Renal pelvis (tissue), 4 donors: ENCODE measurements around the gene KIF13A. TPM values are rescaled to one million over a fixed set of nuclear protein-coding genes. Genes with fewer than 3 reads are reported as not detected.
"Not testable (repeated sequence)": the region's sequence is repeated elsewhere in the genome, so short reads cannot be mapped to it uniquely, and the experiment has no call there.

Experiments used
- DNase-seq: peaks from one replicate; pipeline ENCODE4 v3.0.0-alpha.2; 2013
- polyA plus RNA-seq, 3 donors: library from polyadenylated mRNA; unstranded; fragments of 120-200 nt; gene quantifications; one replicate each; pipeline ENCODE4 v1.2.1, GENCODE V29; 2013; ENCODE audit not compliant: insufficient read length in 3 of 3

KIF13A gene
- polyA plus RNA-seq, 3 donors = 33.1 to 40.3 (median 37.9) TPM

- no peak for DNase-seq
Measured at GRCh38 chr6:17905611-17906592, 81.5 kb downstream of the KIF13A start.

GRCh38 chr6:17904491-17905120 is 82.8 kb downstream of the KIF13A start:
- DNase-seq = no peak

- no peak for DNase-seq
Measured at GRCh38 chr6:17902974-17903373, 84.5 kb downstream of the KIF13A start.

- no peak for DNase-seq
Measured at GRCh38 chr6:17901493-17901892, 85.9 kb downstream of the KIF13A start.

- no peak for DNase-seq
Measured at GRCh38 chr6:17900011-17900410, 87.4 kb downstream of the KIF13A start.

GRCh38 chr6:17899491-17899890 is 87.9 kb downstream of the KIF13A start:
- DNase-seq = no peak

GRCh38 chr6:17897681-17898080 is 89.8 kb downstream of the KIF13A start:
- DNase-seq = no peak

GRCh38 chr6:17894905-17895304 is 92.5 kb downstream of the KIF13A start:
- DNase-seq = no peak

- no peak for DNase-seq
Measured at GRCh38 chr6:17894191-17894590, 93.2 kb downstream of the KIF13A start.

GRCh38 chr6:17892097-17892686 is 95.2 kb downstream of the KIF13A start:
- no peak for DNase-seq

GRCh38 chr6:17890309-17890708 is 97.1 kb downstream of the KIF13A start:
- no peak for DNase-seq

- not testable (repeated sequence) for DNase-seq
Measured at GRCh38 chr6:17889777-17890176, 97.7 kb downstream of the KIF13A start.

GRCh38 chr6:17886891-17887290 is 100.5 kb downstream of the KIF13A start:
- DNase-seq = no peak

- DNase-seq = no peak
Measured at GRCh38 chr6:17885889-17886576, 101.4 kb downstream of the KIF13A start.

- no peak for DNase-seq
Measured at GRCh38 chr6:17884498-17885478, 102.6 kb downstream of the KIF13A start.

- DNase-seq = no peak
Measured at GRCh38 chr6:17883665-17884497, 103.6 kb downstream of the KIF13A start.

- no peak for DNase-seq
Measured at GRCh38 chr6:17881085-17881858, 106.2 kb downstream of the KIF13A start.

- no peak for DNase-seq
Measured at GRCh38 chr6:17879184-17879583, 108.3 kb downstream of the KIF13A start.

- DNase-seq = no peak
Measured at GRCh38 chr6:17878734-17879133, 108.7 kb downstream of the KIF13A start.
